ENCODE measurements around the gene S100A14. TPM values are rescaled to one million over a fixed set of nuclear protein-coding genes. Genes with fewer than 3 reads are reported as not detected.

The S100A14 gene
- total and polyA plus RNA-seq, 9 of the 15 experiments (the other 6 are each of a cell fraction or from before 2014, with no cell fraction given), result 0.10 to 0.64 (median 0.24) TPM; not detected in 3

GRCh38 chr1:153627715-153628626, 11.8 kb upstream of the S100A14 start, which contains the start of gene S100A1 (continued):
- TF ChIP-seq ZNF518B (CRISPR knock-in tag; IDR thresholded peaks at IDR 0.05) (no peak), ZBTB7A (IDR thresholded peaks at IDR 0.05; ENCODE audit: borderline replicate concordance, control insufficient read depth, low read depth, low read length) (peak; percentile 97), TGIF2 (CRISPR knock-in tag; IDR thresholded peaks at IDR 0.05) (no peak), RNF219 (CRISPR knock-in tag; IDR thresholded peaks at IDR 0.05) (no peak), HOXB6 (CRISPR knock-in tag; IDR thresholded peaks at IDR 0.05; ENCODE audit: borderline replicate concordance) (no peak), TFE3 (CRISPR knock-in tag; IDR thresholded peaks at IDR 0.05) (no peak), SMAD1 (IDR thresholded peaks at IDR 0.05; ENCODE audit: low read depth, low read length, partially characterized antibody) (peak; percentile 4), CHD4 (IDR thresholded peaks at IDR 0.05; ENCODE audit: insufficient read depth, insufficient replicate concordance, low read depth, low read length, poor library complexity, severe bottlenecking) (peak; percentile 33), PRMT5 (CRISPR knock-in tag; IDR thresholded peaks at IDR 0.05) (no peak), MLLT1 (IDR thresholded peaks at IDR 0.05) (no peak), ZNF740 (CRISPR knock-in tag; IDR thresholded peaks at IDR 0.05) (peak; percentile 87; the same call in 1 of the 2 replicates), ZNF740 (tag; IDR thresholded peaks at IDR 0.05) (peak in 1 of 2 experiments; percentile 90; a peak in 2 of 4 replicates), ZNF696 (CRISPR knock-in tag; conservative IDR thresholded peaks at IDR 0.05) (no peak), CBX5 (IDR thresholded peaks at IDR 0.05; ENCODE audit: borderline replicate concordance, low read depth) (no peak), CREM (IDR thresholded peaks at IDR 0.05; ENCODE audit: low read depth) (peak; percentile 27; the same call in 1 of the 2 replicates)

Data from K562 (cell line).